Heart right ventricle (tissue), 16 donors: ENCODE results near the gene USP19. TPM values are rescaled to one million over a fixed set of nuclear protein-coding genes. Genes with fewer than 3 reads are reported as not detected.
A peak's percentile ranks its signal among the peaks of the same experiment; 100 is the strongest.

ENCODE experiments used
- ATAC-seq, 8 donors: fragments of 200-7000 bp; cut with Tn5 transposase; one replicate each; pipeline ENCODE4 v1.9.1; 2020; ENCODE audit warnings: mild to moderate bottlenecking in 8 of 8, moderate library complexity in 8 of 8, moderate number of reproducible peaks in 1 of 8
- DNase-seq, 2 donors: peaks; one replicate each; pipeline ENCODE4 v3.0.0-alpha.2; 2020
- H3K27ac ChIP-seq, 10 donors: fragments of 200-600 bp; sonication (generic) in 2 of 10; one replicate each; pipeline versions ENCODE4 v1.5.0 to v1.8.0; 2020 to 2022; ENCODE audit warnings: mild to moderate bottlenecking in 3 of 10
- H3K27me3 ChIP-seq, 7 donors: fragments of 200-600 bp; one replicate each; pipeline ENCODE4 v1.8.0; 2021 to 2022; ENCODE audit warnings: mild to moderate bottlenecking in 2 of 7
- H3K36me3 ChIP-seq, 9 donors: fragments of 200-600 bp; sonication (generic) in 1 of 9; one replicate each; pipeline versions ENCODE4 v1.5.0 to v1.8.0; 2020 to 2022; ENCODE audit warnings: mild to moderate bottlenecking in 2 of 9
- H3K4me1 ChIP-seq, 9 donors: fragments of 200-600 bp; sonication (generic) in 1 of 9; one replicate each; pipeline versions ENCODE4 v1.5.0 to v1.8.0; 2020 to 2022; ENCODE audit warnings: mild to moderate bottlenecking in 4 of 9
- H3K4me3 ChIP-seq, 10 donors: fragments of 200-600 bp; sonication (generic) in 2 of 10; one replicate each; pipeline versions ENCODE4 v1.5.0 to v1.8.0; 2020 to 2022; ENCODE audit warnings: mild to moderate bottlenecking in 7 of 10, moderate library complexity in 2 of 10
- H3K9me3 ChIP-seq, 11 donors: fragments of 200-600 bp in 10 of 11; sonication (generic) in 2 of 11; one replicate each; pipeline versions ENCODE4 v1.5.0 to v1.8.0; 2013 to 2022; ENCODE audit warnings: mild to moderate bottlenecking in 2 of 11, control low read depth in 1 of 11, moderate library complexity in 1 of 11
- CTCF ChIP-seq, 9 donors: fragments of 200-600 bp; sonication (generic) in 2 of 9; IDR thresholded peaks; one replicate each; pipeline versions ENCODE4 v1.5.0 to v1.8.0; 2021 to 2022; ENCODE audit warnings: antibody characterized with exemption in 9 of 9, mild to moderate bottlenecking in 5 of 9, moderate library complexity in 1 of 9
- WGBS, 2 donors: extraction: QIAGEN DNeasy Blood & Tissue Kit; methylation state at CpG; one replicate each; pipeline ENCODE4 v1.1.7; 2013; ENCODE audit warnings: inconsistent platforms in 1 of 2; 5-methylcytosine and 5-hydroxymethylcytosine counted together
- intact Hi-C, 10 donors: fragments of 100-400 bp; cut with DNase I; formaldehyde crosslinking; loops; one replicate each; pipeline versions ENCODE4 v1.11.1 to v1.14.2; 2022
- polyA plus RNA-seq, 2 donors: library from polyadenylated mRNA; stranded (reverse); fragments of 200-250 nt; gene quantifications; one replicate each; pipeline ENCODE4 v1.2.3, GENCODE V29; 2013
- total RNA-seq, 10 donors: library from RNA; stranded (reverse); fragmentation: NEBNext Ultra II Directional in 3 of 10; extraction: Animal tissue kit (Norgen Biotek cat#: 25700) in 3 of 10; gene quantifications; one replicate each; pipeline versions ENCODE4 v1.2.1 to v1.2.4, GENCODE V29; 2021 to 2023
- donor health status: Arrhythmogenic right ventricular cardiomyopathy.
- donor health status: ischemic (EF 13 %, LVEDD 7.1; RV severe dilation, severe dysfunction).
- donor health status: healthy with polysubstance abuse.
- donor health status: DM: no; HTN: yes; CAD: no.
- donor health status: DM: no; HTN: no; CAD: no.
- donor health status: ischemic (EF 25% LVEDD 6.9; RV normal size, moderate dysfunction).
- donor health status: ischemic (EF 25% LVEDD 5.7; RV mildly dilated, moderate dysfunction).
- donor health status: healthy.
- donor health status: DM: yes; HTN: yes; CAD: no.
- donor health status: Ischemic cardiomyopathy.
- donor health status: ischemic (EF 35%, LVEDD 5.7; RV mildly dilated, moderate dysfunction).
- donor health status: nonischemic (EF 11% LVEDD 7.7; RV severe dilation, severe dysfunction).
- donor health status: DM: yes; HTN: yes; CAD: no.
- donor health status: PGD.
- donor health status: ischemic (EF 29% LVEDD 5.4; RV normal size, mild dysfunction).
- donor health status: nonischemic (EF 23%, LVEDD 6.1; RV moderate dilation, normal function).

Gene USP19
- total and polyA plus RNA-seq, 12 donors = 18.1 to 78.1 (median 61.4) TPM

GRCh38 chr3:49161197-49161596, 40.6 kb upstream of the USP19 start:
- intact Hi-C loops = loop anchor here in 1 of 10 donors (10.0 kb wide), 1 partner anchor 264 kb away; the partner anchor contains the start of genes AMT and NICN1
- Histone ChIP-seq H3K36me3 (peaks cover 0 to 35% (median 6%) of the 10 kb centered on the region in 9 donors), H3K4me1 (peaks cover 3 to 17% (median 14%) of the 10 kb centered on the region in 9 donors), H3K4me3 (no peak overlapping the region), H3K9me3 (no peaks in the 10 kb centered on the region), H3K27me3 (no peaks in the 10 kb centered on the region), H3K27ac (no peak overlapping the region)
- DNase-seq = no peak
- ATAC-seq = no peak
- no peak for TF ChIP-seq CTCF (IDR thresholded peaks at IDR 0.05)
- 89 to 94% methylated on average over 2 of the region's 2 CpGs for WGBS, 2 donors

- 76 to 81% methylated on average over 2 of the region's 2 CpGs for WGBS, 2 donors
- ATAC-seq (no peak), DNase-seq (no peak)
- Histone ChIP-seq H3K4me1 (peaks cover 0 to 4% (median 0%) of the 10 kb centered on the region in 9 donors), H3K36me3 (peaks cover 0 to 26% (median 6%) of the 10 kb centered on the region in 9 donors), H3K27ac (no peak overlapping the region), H3K27me3 (no peaks in the 10 kb centered on the region), H3K9me3 (no peaks in the 10 kb centered on the region), H3K4me3 (no peak overlapping the region)
- no peak for TF ChIP-seq CTCF (IDR thresholded peaks at IDR 0.05)
- intact Hi-C loops = no loop called here
Measured at GRCh38 chr3:49158792-49159191, 38.2 kb upstream of the USP19 start.

- DNase-seq (no peak), ATAC-seq (peak in 5 of 8 donors; percentile 16 to 46 (median 39))
- Histone ChIP-seq H3K4me3 (no peak overlapping the region), H3K9me3 (no peaks in the 10 kb centered on the region), H3K36me3 (peaks cover 0 to 20% (median 0%) of the 10 kb centered on the region in 9 donors), H3K4me1 (peaks cover 0 to 4% (median 0%) of the 10 kb centered on the region in 9 donors), H3K27me3 (no peaks in the 10 kb centered on the region), H3K27ac (no peak overlapping the region)
- 74 to 75% methylated on average over 5 of the region's 5 CpGs for WGBS, 2 donors
- peak in 7 of 9 donors; percentile 29 to 52 (median 43) for TF ChIP-seq CTCF (IDR thresholded peaks at IDR 0.05)
- intact Hi-C loops = no loop called here
Measured at GRCh38 chr3:49158103-49158709, 37.6 kb upstream of the USP19 start.

GRCh38 chr3:49157289-49157688, 36.7 kb upstream of the USP19 start:
- H3K36me3 ChIP-seq = peaks cover 0 to 11% (median 0%) of the 10 kb centered on the region in 9 donors
- no peak for TF ChIP-seq CTCF (IDR thresholded peaks at IDR 0.05)
- DNase-seq = no peak
- no peak overlapping the region for H3K4me3 ChIP-seq
- no peak for ATAC-seq
- H3K4me1 ChIP-seq = peaks cover 0 to 4% (median 0%) of the 10 kb centered on the region in 9 donors
- intact Hi-C loops = no loop called here
- no peak overlapping the region for H3K27ac ChIP-seq
- 75 to 81% methylated on average over 1 of the region's 1 CpG for WGBS, 2 donors
- no peaks in the 10 kb centered on the region for H3K9me3 ChIP-seq
- no peaks in the 10 kb centered on the region for H3K27me3 ChIP-seq
